Common myeloid progenitor, CD34-positive (primary cell): ENCODE results near the gene SSBP2.

Source experiments
- CTCF ChIA-PET: fragments of 350-600 bp; sonication (Branson Sonifier 250); formaldehyde crosslinking; loops from one replicate; lab custom pipeline; 2021; ENCODE audit warnings: antibody characterized with exemption; lab: Charles Lee
- POLR2A ChIA-PET: fragments of 350-600 bp; sonication (Branson Sonifier 250); formaldehyde crosslinking; loops from one replicate; lab custom pipeline; 2021; ENCODE audit warnings: antibody characterized with exemption; lab: Charles Lee
- DNase-seq, 3 donors: peaks; one replicate each; pipeline versions ENCODE4 v3.0.0 to v3.0.0-alpha.2; 2013
- H3K27ac ChIP-seq, 2 experiments: 1 replicate in 1 of 2; 2 replicates in 1 of 2; pipeline ENCODE4 v1.7.0; 2013; ENCODE audit warnings: inconsistent platforms in 2 of 2, low read length in 2 of 2, mild to moderate bottlenecking in 2 of 2, low read depth in 1 of 2, moderate library complexity in 1 of 2; ENCODE audit not compliant: severe bottlenecking in 2 of 2, insufficient read depth in 1 of 2, poor library complexity in 1 of 2
- H3K27me3 ChIP-seq, 5 experiments: replicated peaks in 2 of 5; 1 replicate in 3 of 5; 2 replicates in 2 of 5; pipeline versions ENCODE4 v1.6.1 to v1.7.0; 2013; ENCODE audit warnings: low read length in 4 of 5, mild to moderate bottlenecking in 2 of 5, moderate library complexity in 2 of 5, inconsistent platforms in 1 of 5; ENCODE audit not compliant: insufficient read depth in 5 of 5, control insufficient read depth in 4 of 5
- H3K36me3 ChIP-seq, 4 experiments: 1 replicate in 2 of 4; 2 replicates in 2 of 4; pipeline versions ENCODE4 v1.6.1 to v1.7.0; 2013; ENCODE audit warnings: low read length in 3 of 4, control low read depth in 1 of 4, mild to moderate bottlenecking in 1 of 4; ENCODE audit not compliant: control insufficient read depth in 4 of 4, insufficient read depth in 4 of 4
- H3K4me1 ChIP-seq, 4 experiments: 1 replicate in 3 of 4; 2 replicates in 1 of 4; pipeline versions ENCODE4 v1.6.1 to v1.7.1; 2013; ENCODE audit warnings: low read length in 3 of 4, mild to moderate bottlenecking in 3 of 4, control low read depth in 1 of 4, inconsistent platforms in 1 of 4, moderate library complexity in 1 of 4; ENCODE audit not compliant: control insufficient read depth in 4 of 4, insufficient read depth in 4 of 4; ENCODE audit errors: control extremely low read depth in 1 of 4
- H3K4me3 ChIP-seq, 7 experiments: 1 replicate in 4 of 7; 2 replicates in 3 of 7; pipeline versions ENCODE4 v1.5.1 to v1.7.0; 2013; ENCODE audit warnings: mild to moderate bottlenecking in 7 of 7, low read length in 6 of 7, moderate library complexity in 6 of 7, inconsistent platforms in 2 of 7, low read depth in 2 of 7, control low read depth in 1 of 7; ENCODE audit not compliant: insufficient read depth in 4 of 7, control insufficient read depth in 1 of 7; ENCODE audit errors: extremely low read depth in 1 of 7
- H3K9me3 ChIP-seq, 5 experiments: 1 replicate in 4 of 5; 2 replicates in 1 of 5; pipeline versions ENCODE4 v1.6.1 to v1.7.1; 2013; ENCODE audit warnings: low read length in 4 of 5, mild to moderate bottlenecking in 2 of 5, inconsistent platforms in 1 of 5, low read depth in 1 of 5, moderate library complexity in 1 of 5; ENCODE audit not compliant: control insufficient read depth in 4 of 5, insufficient read depth in 2 of 5; ENCODE audit errors: control extremely low read depth in 1 of 5
- WGBS: methylation state at CpG from one replicate; pipeline ENCODE4 v1.1.5; 2013; ENCODE audit not compliant: insufficient coverage; 5-methylcytosine and 5-hydroxymethylcytosine counted together

The SSBP2 gene

GRCh38 chr5:81768935-81769452 lies 18.1 kb upstream of the SSBP2 start:
- H3K9me3 ChIP-seq, result no peaks in the 10 kb centered on the region
- no peaks in the 10 kb centered on the region for H3K4me1 ChIP-seq
- H3K36me3 ChIP-seq, result no peaks in the 10 kb centered on the region
- ChIA-PET CTCF (interaction anchor here (0.6 to 1.5 kb wide), 4 partner anchors 11 to 260 kb away, joined by 3 read pairs; no protein-coding TSS in a partner anchor), POLR2A (no interaction called here)
- H3K27me3 ChIP-seq, result no peaks in the 10 kb centered on the region
- H3K4me3 ChIP-seq, result no peak overlapping the region
- WGBS, result 94% methylated on average over 2 of the region's 2 CpGs
- no peak overlapping the region for H3K27ac ChIP-seq
- DNase-seq, result no peak

GRCh38 chr5:81767938-81768337 lies 17.0 kb upstream of the SSBP2 start:
- POLR2A ChIA-PET, result no interaction called here
- CTCF ChIA-PET, result interaction anchor here (1.0 kb wide), 1 partner anchor 38 kb away, joined by 3 read pairs; no protein-coding TSS in a partner anchor
- DNase-seq, result no peak
- H3K4me3 ChIP-seq, result no peak overlapping the region
- WGBS, result 100% methylated on average over 1 of the region's 2 CpGs
- H3K27ac ChIP-seq, result no peak overlapping the region
- no peaks in the 10 kb centered on the region for H3K27me3 ChIP-seq
- peaks cover 0 to 5% (median 0%) of the 10 kb centered on the region in 4 experiments for H3K4me1 ChIP-seq
- H3K9me3 ChIP-seq, result no peaks in the 10 kb centered on the region
- no peaks in the 10 kb centered on the region for H3K36me3 ChIP-seq

GRCh38 chr5:81767097-81767496 lies 16.2 kb upstream of the SSBP2 start:
- POLR2A ChIA-PET, result no interaction called here
- CTCF ChIA-PET, result interaction anchor here (1.0 to 1.4 kb wide), 4 partner anchors 9 to 66 kb away, joined by 3 to 5 read pairs (median 4); no protein-coding TSS in a partner anchor

GRCh38 chr5:81766611-81767010 lies 15.7 kb upstream of the SSBP2 start:
- CTCF ChIA-PET, result interaction anchor here (1.3 to 1.4 kb wide), 3 partner anchors 10 to 66 kb away, joined by 3 to 5 read pairs (median 4); no protein-coding TSS in a partner anchor
- POLR2A ChIA-PET, result no interaction called here
- no peak overlapping the region for H3K4me3 ChIP-seq
- no peaks in the 10 kb centered on the region for H3K27me3 ChIP-seq
- 97% methylated on average over 4 of the region's 7 CpGs for WGBS
- H3K4me1 ChIP-seq, result peaks cover 0 to 5% (median 0%) of the 10 kb centered on the region in 4 experiments
- DNase-seq, result no peak
- no peaks in the 10 kb centered on the region for H3K36me3 ChIP-seq
- H3K9me3 ChIP-seq, result no peaks in the 10 kb centered on the region
- H3K27ac ChIP-seq, result no peak overlapping the region

More at GRCh38 chr5:81767097-81767496, 16.2 kb upstream of the SSBP2 start:
- H3K4me1 ChIP-seq, result peaks cover 0 to 5% (median 0%) of the 10 kb centered on the region in 4 experiments
- no peak overlapping the region for H3K27ac ChIP-seq
- H3K27me3 ChIP-seq, result no peaks in the 10 kb centered on the region
- H3K36me3 ChIP-seq, result no peaks in the 10 kb centered on the region
- H3K9me3 ChIP-seq, result no peaks in the 10 kb centered on the region
- WGBS, result 89% methylated on average over 4 of the region's 8 CpGs
- no peak overlapping the region for H3K4me3 ChIP-seq
- no peak for DNase-seq

- 92% methylated on average over 4 of the region's 4 CpGs for WGBS
- H3K9me3 ChIP-seq, result no peaks in the 10 kb centered on the region
- CTCF ChIA-PET, result interaction anchor here (0.6 to 1.4 kb wide), 2 partner anchors 9 to 59 kb away, joined by 4 to 9 read pairs; no protein-coding TSS in a partner anchor
- H3K36me3 ChIP-seq, result no peaks in the 10 kb centered on the region
- no peak overlapping the region for H3K4me3 ChIP-seq
- H3K27ac ChIP-seq, result no peak overlapping the region
- no peak for DNase-seq
- peaks cover 0 to 23% (median 4%) of the 10 kb centered on the region in 4 experiments for H3K4me1 ChIP-seq
- no peaks in the 10 kb centered on the region for H3K27me3 ChIP-seq
- POLR2A ChIA-PET, result no interaction called here
Measured at GRCh38 chr5:81763294-81763928, 12.5 kb upstream of the SSBP2 start.

- H3K27ac ChIP-seq, result no peak overlapping the region
- DNase-seq, result no peak
- 100% methylated on average over 2 of the region's 4 CpGs for WGBS
- H3K4me1 ChIP-seq, result peaks cover 0 to 23% (median 4%) of the 10 kb centered on the region in 4 experiments
- no peak overlapping the region for H3K4me3 ChIP-seq
- H3K27me3 ChIP-seq, result no peaks in the 10 kb centered on the region
- ChIA-PET POLR2A (no interaction called here), CTCF (interaction anchor here (0.6 to 1.9 kb wide), 3 partner anchors 9 to 35 kb away, joined by 3 to 9 read pairs (median 4); no protein-coding TSS in a partner anchor)
- no peaks in the 10 kb centered on the region for H3K9me3 ChIP-seq
- no peaks in the 10 kb centered on the region for H3K36me3 ChIP-seq
Measured at GRCh38 chr5:81762853-81763252, 12.0 kb upstream of the SSBP2 start.

- DNase-seq, result no peak
- Histone ChIP-seq H3K36me3 (no peaks in the 10 kb centered on the region), H3K4me1 (peaks cover 0 to 23% (median 4%) of the 10 kb centered on the region in 4 experiments), H3K27ac (no peak overlapping the region), H3K27me3 (no peaks in the 10 kb centered on the region), H3K9me3 (no peaks in the 10 kb centered on the region), H3K4me3 (no peak overlapping the region)
- CTCF ChIA-PET, result interaction anchor here (0.6 to 1.9 kb wide), 4 partner anchors 10 to 36 kb away, joined by 3 to 9 read pairs (median 4); no protein-coding TSS in a partner anchor
- POLR2A ChIA-PET, result interaction anchor here (0.6 kb wide), 1 partner anchor 406 kb away, joined by 3 read pairs; no protein-coding TSS in a partner anchor
- WGBS, result 83% methylated on average over 1 of the region's 3 CpGs
Measured at GRCh38 chr5:81762401-81762800, 11.5 kb upstream of the SSBP2 start.
